WTC11 (cell line): ENCODE results near the gene AHSG. TPM values are rescaled to one million over a fixed set of nuclear protein-coding genes. Genes with fewer than 3 reads are reported as not detected.

Experiments
- ATAC-seq: fragments of 200-7000 bp; cut with Tn5 transposase; 2 replicates; pipeline ENCODE4 v1.10.0; 2021; ENCODE audit warnings: mild to moderate bottlenecking, moderate library complexity
- CTCF ChIA-PET: fragments of 300-600 bp; sonication (Branson Sonifier 250); formaldehyde crosslinking; loops from one replicate; lab custom pipeline; 2021; ENCODE audit warnings: antibody characterized with exemption; lab: Charles Lee
- POLR2A ChIA-PET: fragments of 350-600 bp; sonication (Branson Sonifier 250); formaldehyde crosslinking; loops from one replicate; lab custom pipeline; 2021; ENCODE audit warnings: antibody characterized with exemption; lab: Charles Lee
- DNase-seq: peaks from one replicate; pipeline ENCODE4 v3.0.0; 2021; ENCODE audit warnings: low spot score
- H3K27ac Mint-ChIP-seq: 2 replicates; pipeline ENCODE4 v1.8.0; 2021; ENCODE audit warnings: mixed read lengths
- H3K27me3 Mint-ChIP-seq: 2 replicates; pipeline ENCODE4 v1.8.0; 2021; ENCODE audit warnings: low read depth, mild to moderate bottlenecking, moderate library complexity, mixed read lengths
- H3K36me3 Mint-ChIP-seq: 2 replicates; pipeline ENCODE4 v1.8.0; 2021; ENCODE audit warnings: mixed read lengths
- H3K4me1 Mint-ChIP-seq: 2 replicates; pipeline ENCODE4 v1.8.0; 2022; ENCODE audit warnings: mixed read lengths
- H3K4me3 Mint-ChIP-seq: 2 replicates; pipeline ENCODE4 v1.8.0; 2021; ENCODE audit warnings: mild to moderate bottlenecking, moderate library complexity, mixed read lengths
- H3K9me3 Mint-ChIP-seq: 2 replicates; pipeline ENCODE4 v1.8.0; 2021; ENCODE audit warnings: mixed read lengths
- CREB1 ChIP-seq: sonication (generic); formaldehyde crosslinking; IDR thresholded peaks from 2 replicates; pipeline ENCODE4 v1.8.0; 2023; ENCODE audit warnings: mild to moderate bottlenecking, missing genetic modification reagents
- EMX1 ChIP-seq: fragments of 250-450 bp; sonication (Bioruptor Pico); IDR thresholded peaks from 2 replicates; pipeline ENCODE4 v1.8.0; 2021; ENCODE audit warnings: mild to moderate bottlenecking
- IRF1 ChIP-seq: sonication (generic); formaldehyde crosslinking; IDR thresholded peaks from 2 replicates; pipeline ENCODE4 v1.8.0; 2023; ENCODE audit warnings: missing genetic modification reagents
- IRF2 ChIP-seq: sonication (generic); formaldehyde crosslinking; IDR thresholded peaks from 2 replicates; pipeline ENCODE4 v1.8.0; 2022; ENCODE audit warnings: low read depth, missing genetic modification reagents, borderline replicate concordance
- JUN ChIP-seq: sonication (generic); formaldehyde crosslinking; IDR thresholded peaks from 2 replicates; pipeline ENCODE4 v1.8.0; 2023; ENCODE audit warnings: mild to moderate bottlenecking, missing genetic modification reagents
- KAT7 ChIP-seq: sonication (generic); formaldehyde crosslinking; IDR thresholded peaks from 2 replicates; pipeline ENCODE4 v1.8.1; 2023; ENCODE audit warnings: missing genetic modification reagents, mild to moderate bottlenecking, borderline replicate concordance
- MLX ChIP-seq: sonication (generic); formaldehyde crosslinking; IDR thresholded peaks from 2 replicates; pipeline ENCODE4 v1.8.1; 2023; ENCODE audit warnings: mild to moderate bottlenecking, missing genetic modification reagents, moderate library complexity
- MYBL2 ChIP-seq: sonication (generic); formaldehyde crosslinking; IDR thresholded peaks from 2 replicates; pipeline ENCODE4 v1.8.1; 2023; ENCODE audit warnings: mild to moderate bottlenecking, moderate library complexity, missing genetic modification reagents
- NFATC4 ChIP-seq: fragments of 250-450 bp; sonication (Bioruptor Pico); IDR thresholded peaks from 2 replicates; pipeline ENCODE4 v1.9.0; 2021; ENCODE audit warnings: mild to moderate bottlenecking
- NFE2L1 ChIP-seq: sonication (generic); formaldehyde crosslinking; IDR thresholded peaks from 2 replicates; pipeline ENCODE4 v1.8.1; 2023; ENCODE audit warnings: missing genetic modification reagents
- NR2C2 ChIP-seq: sonication (generic); formaldehyde crosslinking; IDR thresholded peaks from 2 replicates; pipeline ENCODE4 v1.8.0; 2022; ENCODE audit warnings: mild to moderate bottlenecking, missing genetic modification reagents
- RORB ChIP-seq: fragments of 250-450 bp; sonication (Bioruptor Pico); IDR thresholded peaks from 2 replicates; pipeline ENCODE4 v1.9.0; 2021; ENCODE audit warnings: mild to moderate bottlenecking
- SMAD3 ChIP-seq: sonication (generic); formaldehyde crosslinking; IDR thresholded peaks from 2 replicates; pipeline ENCODE4 v1.8.0; 2022; ENCODE audit warnings: missing genetic modification reagents, mild to moderate bottlenecking, borderline replicate concordance
- SOX15 ChIP-seq: fragments of 250-450 bp; sonication (Bioruptor Pico); IDR thresholded peaks from 2 replicates; pipeline ENCODE4 v1.9.0; 2021; ENCODE audit warnings: mild to moderate bottlenecking
- SP1 ChIP-seq: sonication (generic); formaldehyde crosslinking; conservative IDR thresholded peaks from 2 replicates; pipeline ENCODE4 v1.8.1; 2022; ENCODE audit warnings: missing genetic modification reagents
- TEAD4 ChIP-seq: sonication (generic); formaldehyde crosslinking; IDR thresholded peaks from 2 replicates; pipeline ENCODE4 v1.8.0; 2022; ENCODE audit warnings: mild to moderate bottlenecking, missing genetic modification reagents
- TP53 ChIP-seq: sonication (generic); formaldehyde crosslinking; IDR thresholded peaks from 2 replicates; pipeline ENCODE4 v1.8.1; 2023; ENCODE audit warnings: mild to moderate bottlenecking, missing genetic modification reagents
- ZBTB43 ChIP-seq: sonication (generic); formaldehyde crosslinking; IDR thresholded peaks from 2 replicates; pipeline ENCODE4 v1.8.1; 2023; ENCODE audit warnings: mild to moderate bottlenecking, missing genetic modification reagents
- ZNF138 ChIP-seq: sonication (generic); formaldehyde crosslinking; conservative IDR thresholded peaks from 2 replicates; pipeline ENCODE4 v1.8.1; 2022; ENCODE audit warnings: mild to moderate bottlenecking, moderate library complexity, missing genetic modification reagents
- ZNF317 ChIP-seq: sonication (generic); formaldehyde crosslinking; IDR thresholded peaks from 2 replicates; pipeline ENCODE4 v1.8.1; 2023; ENCODE audit warnings: low read depth, mild to moderate bottlenecking, moderate library complexity, missing genetic modification reagents, borderline replicate concordance
- ZNF396 ChIP-seq: fragments of 250-450 bp; sonication (Bioruptor Pico); IDR thresholded peaks from 2 replicates; pipeline ENCODE4 v1.8.0; 2021; ENCODE audit warnings: mild to moderate bottlenecking, moderate library complexity, borderline replicate concordance
- ZNF423 ChIP-seq: fragments of 250-450 bp; sonication (Bioruptor Pico); IDR thresholded peaks from 2 replicates; pipeline ENCODE4 v2.1.2; 2022; ENCODE audit warnings: mild to moderate bottlenecking, moderate library complexity
- ZNF671 ChIP-seq: fragments of 250-450 bp; sonication (Bioruptor Pico); IDR thresholded peaks from 2 replicates; pipeline ENCODE4 v1.8.0; 2021; ENCODE audit warnings: mild to moderate bottlenecking
- total RNA-seq: library from RNA; stranded (reverse); gene quantifications from 3 replicates; pipeline ENCODE4 v1.2.3, GENCODE V29; 2021
- TF ChIP-seq, protein P1 (sequence below): sonication (generic); formaldehyde crosslinking; IDR thresholded peaks from 2 replicates; pipeline ENCODE4 v1.8.1; 2022; ENCODE audit warnings: low read depth, mild to moderate bottlenecking, moderate library complexity, missing genetic modification reagents, borderline replicate concordance
- TF ChIP-seq, protein P2 (sequence below): sonication (generic); formaldehyde crosslinking; IDR thresholded peaks from 2 replicates; pipeline ENCODE4 v1.8.1; 2023; ENCODE audit warnings: mild to moderate bottlenecking, missing genetic modification reagents, moderate library complexity
- TF ChIP-seq, protein P3 (sequence below): sonication (generic); formaldehyde crosslinking; IDR thresholded peaks from 2 replicates; pipeline ENCODE4 v1.8.1; 2023; ENCODE audit warnings: mild to moderate bottlenecking, moderate library complexity, missing genetic modification reagents

AHSG gene
- total RNA-seq, 1 experiment from 2014 or later, result 1.9 TPM

GRCh38 chr3:186571644-186572013 is 41.2 kb upstream of the AHSG start (continued):
- TF ChIP-seq, protein P1, sequence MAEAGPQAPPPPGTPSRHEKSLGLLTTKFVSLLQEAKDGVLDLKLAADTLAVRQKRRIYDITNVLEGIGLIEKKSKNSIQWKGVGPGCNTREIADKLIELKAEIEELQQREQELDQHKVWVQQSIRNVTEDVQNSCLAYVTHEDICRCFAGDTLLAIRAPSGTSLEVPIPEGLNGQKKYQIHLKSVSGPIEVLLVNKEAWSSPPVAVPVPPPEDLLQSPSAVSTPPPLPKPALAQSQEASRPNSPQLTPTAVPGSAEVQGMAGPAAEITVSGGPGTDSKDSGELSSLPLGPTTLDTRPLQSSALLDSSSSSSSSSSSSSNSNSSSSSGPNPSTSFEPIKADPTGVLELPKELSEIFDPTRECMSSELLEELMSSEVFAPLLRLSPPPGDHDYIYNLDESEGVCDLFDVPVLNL (CRISPR knock-in tag), result no peak
- TF ChIP-seq IRF1, result no peak
- no peak for TF ChIP-seq NFATC4 (CRISPR knock-in tag)

- CTCF ChIA-PET, result no interaction called here
- Mint-ChIP-seq H3K4me3 (no peak overlapping the region), H3K27ac (no peak overlapping the region)
- TF ChIP-seq TEAD4 (CRISPR knock-in tag) (no peak), MYBL2 (CRISPR knock-in tag) (no peak), JUN (CRISPR knock-in tag) (no peak), KAT7 (CRISPR knock-in tag) (no peak), ZNF671 (CRISPR knock-in tag) (no peak)
- TF ChIP-seq, all 79 proteins: peak for 0
- Mint-ChIP-seq H3K27me3 (no peaks in the 10 kb centered on the region), H3K9me3 (no peaks in the 10 kb centered on the region), H3K4me1 (no peaks in the 10 kb centered on the region), H3K36me3 (peaks cover 78% of the 10 kb centered on the region)
- ATAC-seq, result no peak
- DNase-seq, result no peak
- POLR2A ChIA-PET, result no interaction called here
Observed at GRCh38 chr3:186577521-186577920, 35.3 kb upstream of the AHSG start.

DNA sequence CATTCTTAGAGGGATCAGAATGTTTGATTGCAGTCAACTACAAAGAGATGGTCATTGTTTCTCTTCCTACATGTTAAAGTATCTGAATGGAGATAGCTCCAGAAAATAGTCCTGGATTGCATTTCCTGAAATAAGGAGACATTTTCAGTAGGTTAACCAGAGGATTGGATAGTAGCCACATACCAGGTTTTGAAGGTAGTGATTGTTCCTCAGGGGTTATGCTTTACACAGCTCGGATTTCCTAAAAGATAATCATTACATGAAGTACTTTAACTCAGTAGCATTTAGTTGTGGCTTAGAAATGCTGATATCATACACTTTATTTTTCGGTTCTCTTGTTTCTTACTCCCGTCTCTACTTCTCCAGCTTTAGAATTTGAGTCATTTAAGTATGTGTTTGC is 32.1 kb upstream of the AHSG start:
- CTCF ChIA-PET, result interaction anchor here (1.5 kb wide), 1 partner anchor 36 kb away, joined by 5 read pairs; no protein-coding TSS in a partner anchor
- POLR2A ChIA-PET, result no interaction called here
- TF ChIP-seq IRF2 (CRISPR knock-in tag) (no peak), SMAD3 (CRISPR knock-in tag) (no peak), TP53 (CRISPR knock-in tag) (no peak), ZNF671 (CRISPR knock-in tag) (no peak), CREB1 (no peak), ZNF138 (CRISPR knock-in tag) (no peak), ZNF396 (no peak), NR2C2 (CRISPR knock-in tag) (no peak), ZNF317 (CRISPR knock-in tag) (no peak), ZNF423 (CRISPR knock-in tag) (no peak), ZBTB43 (no peak), NFE2L1 (no peak)
- TF ChIP-seq, protein P2, sequence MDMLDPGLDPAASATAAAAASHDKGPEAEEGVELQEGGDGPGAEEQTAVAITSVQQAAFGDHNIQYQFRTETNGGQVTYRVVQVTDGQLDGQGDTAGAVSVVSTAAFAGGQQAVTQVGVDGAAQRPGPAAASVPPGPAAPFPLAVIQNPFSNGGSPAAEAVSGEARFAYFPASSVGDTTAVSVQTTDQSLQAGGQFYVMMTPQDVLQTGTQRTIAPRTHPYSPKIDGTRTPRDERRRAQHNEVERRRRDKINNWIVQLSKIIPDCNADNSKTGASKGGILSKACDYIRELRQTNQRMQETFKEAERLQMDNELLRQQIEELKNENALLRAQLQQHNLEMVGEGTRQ (CRISPR knock-in tag), result no peak

GRCh38 chr3:186582541-186582940 is 30.3 kb upstream of the AHSG start:
- no peaks in the 10 kb centered on the region for H3K27me3 Mint-ChIP-seq
- no peaks in the 10 kb centered on the region for H3K9me3 Mint-ChIP-seq
- no peak overlapping the region for H3K4me3 Mint-ChIP-seq
- ChIA-PET POLR2A (no interaction called here), CTCF (interaction anchor here (1.5 kb wide), 1 partner anchor 34 kb away, joined by 6 read pairs; no protein-coding TSS in a partner anchor)
- no peak for DNase-seq
- no peaks in the 10 kb centered on the region for H3K4me1 Mint-ChIP-seq
- no peak for ATAC-seq
- no peak overlapping the region for H3K27ac Mint-ChIP-seq
- H3K36me3 Mint-ChIP-seq, result peaks cover 67% of the 10 kb centered on the region
- TF ChIP-seq TP53 (CRISPR knock-in tag) (no peak), RORB (CRISPR knock-in tag) (no peak), NFE2L1 (no peak), SP1 (no peak), MLX (CRISPR knock-in tag) (no peak), EMX1 (CRISPR knock-in tag) (no peak), NR2C2 (CRISPR knock-in tag) (no peak), SOX15 (CRISPR knock-in tag) (no peak)
- TF ChIP-seq, protein P3, sequence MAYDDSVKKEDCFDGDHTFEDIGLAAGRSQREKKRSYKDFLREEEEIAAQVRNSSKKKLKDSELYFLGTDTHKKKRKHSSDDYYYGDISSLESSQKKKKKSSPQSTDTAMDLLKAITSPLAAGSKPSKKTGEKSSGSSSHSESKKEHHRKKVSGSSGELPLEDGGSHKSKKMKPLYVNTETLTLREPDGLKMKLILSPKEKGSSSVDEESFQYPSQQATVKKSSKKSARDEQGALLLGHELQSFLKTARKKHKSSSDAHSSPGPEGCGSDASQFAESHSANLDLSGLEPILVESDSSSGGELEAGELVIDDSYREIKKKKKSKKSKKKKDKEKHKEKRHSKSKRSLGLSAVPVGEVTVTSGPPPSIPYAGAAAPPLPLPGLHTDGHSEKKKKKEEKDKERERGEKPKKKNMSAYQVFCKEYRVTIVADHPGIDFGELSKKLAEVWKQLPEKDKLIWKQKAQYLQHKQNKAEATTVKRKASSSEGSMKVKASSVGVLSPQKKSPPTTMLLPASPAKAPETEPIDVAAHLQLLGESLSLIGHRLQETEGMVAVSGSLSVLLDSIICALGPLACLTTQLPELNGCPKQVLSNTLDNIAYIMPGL (CRISPR knock-in tag), result no peak

More for the DNA sequence above, 32.1 kb upstream of the AHSG start:
- Mint-ChIP-seq H3K27me3 (no peaks in the 10 kb centered on the region), H3K9me3 (no peaks in the 10 kb centered on the region), H3K36me3 (peaks cover 79% of the 10 kb centered on the region), H3K4me1 (no peaks in the 10 kb centered on the region), H3K4me3 (no peak overlapping the region), H3K27ac (no peak overlapping the region)
- DNase-seq (no peak), ATAC-seq (no peak)
